K562 treated with DMSO at 1 percent for 48 hours (cell line): ENCODE data around the gene OR2A5. TPM values are rescaled to one million over a fixed set of nuclear protein-coding genes. Genes with fewer than 3 reads are reported as not detected.

Source experiments
- total RNA-seq: library from RNA; unstranded; fragments of 300-600 nt; gene quantifications from 2 replicates; pipeline ENCODE4 v1.2.3, GENCODE V29; 2022; ENCODE audit warnings: low replicate concordance; ENCODE audit errors: extremely low read depth

The OR2A5 gene, protein sequence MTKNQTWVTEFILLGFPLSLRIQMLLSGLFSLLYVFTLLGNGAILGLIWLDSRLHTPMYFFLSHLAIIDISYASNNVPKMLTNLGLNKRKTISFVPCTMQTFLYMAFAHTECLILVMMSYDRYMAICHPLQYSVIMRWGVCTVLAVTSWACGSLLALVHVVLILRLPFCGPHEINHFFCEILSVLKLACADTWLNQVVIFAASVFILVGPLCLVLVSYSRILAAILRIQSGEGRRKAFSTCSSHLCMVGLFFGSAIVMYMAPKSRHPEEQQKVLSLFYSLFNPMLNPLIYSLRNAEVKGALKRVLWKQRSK
- not detected in 2 replicates for total RNA-seq

DNA sequence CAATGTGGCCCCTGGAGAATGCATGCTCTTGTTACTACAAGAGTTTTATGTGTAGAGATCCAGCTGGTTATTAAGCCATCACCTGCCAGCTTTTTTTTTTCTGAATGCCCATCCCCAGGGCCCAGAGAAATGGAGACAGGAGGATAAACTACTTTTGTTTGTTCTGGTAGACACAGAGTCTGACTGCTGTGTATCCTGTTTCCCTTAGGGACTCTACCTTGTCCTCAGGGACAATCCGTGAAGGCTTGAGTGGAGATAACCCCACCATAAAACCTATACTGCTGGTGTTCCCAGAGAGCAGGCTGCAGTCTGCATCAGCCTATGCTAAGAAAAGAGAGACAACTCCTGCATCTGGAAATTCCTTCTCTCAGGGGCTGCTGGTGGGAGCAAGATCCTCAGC, at the start of gene OR2A5:
Gene OR2A5, plus strand, starts transcription at position 301 of the 400 bp plus-strand sequence. CDS start 1,454 bp downstream, outside the sequence.

DNA sequence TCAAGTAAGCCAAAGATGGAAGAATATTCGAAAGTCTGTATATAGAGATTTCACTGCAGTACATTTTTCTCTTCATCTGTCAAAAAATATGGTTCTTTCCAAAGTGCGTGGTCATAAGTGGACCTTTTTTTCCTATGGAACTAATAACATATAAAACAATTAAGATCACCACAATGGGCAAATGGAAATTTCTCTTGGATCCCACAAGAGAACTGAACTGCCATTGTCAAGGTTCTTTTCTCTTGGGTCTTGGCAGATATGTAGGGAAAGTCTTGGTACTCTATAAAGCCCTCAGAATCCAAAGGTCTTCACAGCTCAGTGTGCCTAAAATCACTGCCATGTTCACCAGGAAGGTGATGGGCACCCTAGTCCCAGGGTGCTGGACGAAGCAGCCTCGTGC, 48.7 kb upstream of the OR2A5 start, which contains the start of gene OR6B1:
Gene OR6B1, plus strand, starts transcription at position 301 of the 400 bp plus-strand sequence. CDS start 3,677 bp downstream, outside the sequence.

DNA sequence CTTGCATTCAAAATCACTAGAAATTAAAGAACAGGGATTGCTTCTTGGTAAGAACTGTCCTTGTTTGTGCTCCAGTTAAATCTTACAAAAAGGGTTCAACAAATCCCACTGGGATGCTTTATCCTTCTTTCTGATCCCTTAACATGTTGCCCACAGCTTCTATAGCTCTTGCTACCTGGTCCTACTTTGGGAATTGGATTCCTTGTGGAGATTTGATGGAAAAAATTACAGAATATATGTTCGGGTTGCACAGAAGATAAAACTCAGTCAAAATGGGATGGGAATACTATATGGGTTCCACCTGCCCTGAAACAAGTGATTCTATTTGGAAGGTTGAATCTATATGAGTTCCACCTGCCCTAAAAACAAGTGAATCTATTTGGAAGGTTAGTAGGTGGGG, 20.8 kb downstream of the OR2A5 start, which contains the start of gene OR2A25:
Gene OR2A25, plus strand, starts transcription at position 301 of the 400 bp plus-strand sequence. CDS start 4,409 bp downstream, outside the sequence.

DNA sequence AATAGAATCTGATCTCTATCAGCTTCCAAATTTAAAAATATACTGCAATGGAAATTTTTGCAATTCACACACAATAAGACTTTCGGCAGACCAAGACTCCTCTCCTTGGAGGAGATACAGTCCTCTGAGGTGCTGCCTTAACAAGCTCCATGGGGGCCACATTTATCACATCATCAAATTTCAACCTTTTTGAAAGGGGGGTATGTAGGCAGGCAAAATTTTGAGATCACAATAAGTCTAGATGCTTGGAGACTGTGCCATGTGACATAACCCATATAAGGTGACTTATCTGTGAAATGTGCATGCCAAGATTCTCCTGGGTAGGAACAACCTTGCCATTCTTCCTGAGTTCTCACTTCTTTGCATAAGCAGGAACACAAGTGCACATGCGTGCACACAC, 37.2 kb downstream of the OR2A5 start, which contains the start of gene OR2A12:
Gene OR2A12, plus strand, starts transcription at position 301 of the 400 bp plus-strand sequence. CDS start 8,830 bp downstream, outside the sequence.

Other genes starting within 250 kb of the OR2A5 start
- not detected in 2 replicates for gene TCAF1, start 146.8 kb upstream of the OR2A5 start, total RNA-seq
- not detected in 2 replicates for gene OR2F2, start 113.7 kb upstream of the OR2A5 start, total RNA-seq
- not detected in 2 replicates for gene OR2F1, start 94.1 kb upstream of the OR2A5 start, total RNA-seq
- gene OR6B1, start 48.6 kb upstream of the OR2A5 start, total RNA-seq, result not detected in 2 replicates
- gene OR2A25, start 20.9 kb downstream of the OR2A5 start, total RNA-seq, result not detected in 2 replicates
- gene OR2A12, start 37.3 kb downstream of the OR2A5 start, total RNA-seq, result not detected in 2 replicates
- gene OR2A2, start 60.6 kb downstream of the OR2A5 start, total RNA-seq, result not detected in 2 replicates
- gene OR2A14, start 74.2 kb downstream of the OR2A5 start, total RNA-seq, result not detected in 2 replicates
- not detected in 2 replicates for gene CTAGE4, start 134.5 kb downstream of the OR2A5 start, total RNA-seq
- gene ARHGEF35, start 146.9 kb downstream of the OR2A5 start, total RNA-seq, result not detected in 2 replicates
- not detected in 2 replicates for gene OR2A42, start 190.7 kb downstream of the OR2A5 start, total RNA-seq
- gene OR2A7, start 215.8 kb downstream of the OR2A5 start, total RNA-seq, result not detected in 2 replicates
- not detected in 2 replicates for gene CTAGE8, start 220.3 kb downstream of the OR2A5 start, total RNA-seq